Ishikawa (cell line): ENCODE results near the gene GPD1L.

Source experiments
- CEBPB ChIP-seq: IDR thresholded peaks from 2 replicates; pipeline ENCODE4 v1.6.1; 2012
- CREB1 ChIP-seq: IDR thresholded peaks from 2 replicates; pipeline ENCODE4 v1.6.1; 2012; ENCODE audit warnings: low read depth
- EGR1 ChIP-seq: IDR thresholded peaks from 2 replicates; pipeline ENCODE4 v1.6.1; 2012
- EP300 ChIP-seq: IDR thresholded peaks from 2 replicates; pipeline ENCODE4 v1.6.1; 2012; ENCODE audit warnings: borderline replicate concordance
- FOXM1 ChIP-seq: IDR thresholded peaks from 2 replicates; pipeline ENCODE4 v1.6.1; 2012; ENCODE audit warnings: low read depth, borderline replicate concordance
- MAX ChIP-seq: IDR thresholded peaks from 2 replicates; pipeline ENCODE4 v1.6.1; 2012
- NFIC ChIP-seq: IDR thresholded peaks from 2 replicates; pipeline ENCODE4 v1.6.1; 2012
- RAD21 ChIP-seq: IDR thresholded peaks from 2 replicates; pipeline ENCODE4 v1.6.1; 2012; ENCODE audit warnings: low read depth
- REST ChIP-seq: IDR thresholded peaks from 2 replicates; pipeline ENCODE4 v1.6.1; 2012; ENCODE audit warnings: low read depth, mild to moderate bottlenecking
- TAF1 ChIP-seq: IDR thresholded peaks from 2 replicates; pipeline ENCODE4 v1.6.1; 2012; ENCODE audit warnings: low read depth, mild to moderate bottlenecking
- TCF12 ChIP-seq: IDR thresholded peaks from 2 replicates; pipeline ENCODE4 v1.6.1; 2012; ENCODE audit warnings: low read depth
- TEAD4 ChIP-seq: IDR thresholded peaks from 2 replicates; pipeline ENCODE4 v1.6.1; 2012
- USF1 ChIP-seq: IDR thresholded peaks from 2 replicates; pipeline ENCODE4 v1.6.1; 2012
- YY1 ChIP-seq: IDR thresholded peaks from 2 replicates; pipeline ENCODE4 v1.6.1; 2012; ENCODE audit warnings: low read depth
- ZBTB7A ChIP-seq: IDR thresholded peaks from 2 replicates; pipeline ENCODE4 v1.6.1; 2012; ENCODE audit warnings: low read depth

GPD1L gene

GRCh38 chr3:32082721-32083120, 23.7 kb upstream of the GPD1L start:
- TF ChIP-seq CREB1: no peak
- TF ChIP-seq RAD21: no peak
- TF ChIP-seq ZBTB7A: no peak
- no peak for TF ChIP-seq USF1
- TF ChIP-seq TCF12: no peak
- no peak for TF ChIP-seq MAX
- TF ChIP-seq TAF1: no peak
- no peak for TF ChIP-seq FOXM1
- TF ChIP-seq EP300: no peak
- TF ChIP-seq TEAD4: no peak
- no peak for TF ChIP-seq EGR1
- TF ChIP-seq CEBPB: no peak

- TF ChIP-seq CEBPB (no peak), YY1 (no peak), REST (no peak), MAX (no peak), TEAD4 (no peak)
These were observed 22.6 kb upstream of the GPD1L start for GRCh38 chr3:32083702-32084270.

GRCh38 chr3:32084870-32085269, 21.6 kb upstream of the GPD1L start:
- no peak for TF ChIP-seq RAD21
- no peak for TF ChIP-seq TCF12
- TF ChIP-seq TAF1: no peak
- TF ChIP-seq REST: no peak
- no peak for TF ChIP-seq FOXM1
- TF ChIP-seq EGR1: no peak
- TF ChIP-seq CREB1: no peak
- no peak for TF ChIP-seq ZBTB7A
- no peak for TF ChIP-seq YY1
- no peak for TF ChIP-seq EP300
- no peak for TF ChIP-seq USF1
- TF ChIP-seq TEAD4: no peak
- no peak for TF ChIP-seq NFIC
- no peak for TF ChIP-seq CEBPB
- TF ChIP-seq MAX: no peak

- no peak for TF ChIP-seq EP300
- TF ChIP-seq TCF12: no peak
- TF ChIP-seq YY1: no peak
- TF ChIP-seq REST: no peak
- no peak for TF ChIP-seq CEBPB
- no peak for TF ChIP-seq ZBTB7A
- TF ChIP-seq RAD21: no peak
- no peak for TF ChIP-seq EGR1
- TF ChIP-seq TEAD4: no peak
- TF ChIP-seq FOXM1: no peak
- TF ChIP-seq NFIC: no peak
- TF ChIP-seq MAX: no peak
These were observed 20.0 kb upstream of the GPD1L start for GRCh38 chr3:32086464-32086863.
